HUES48 (cell line): ENCODE measurements around the gene HERC5.
A peak's percentile ranks its signal among the peaks of the same experiment; 100 is the strongest.
"Not testable (repeated sequence)": the region's sequence is repeated elsewhere in the genome, so short reads cannot be mapped to it uniquely, and the experiment has no call there.

Experiments
- H3K27ac ChIP-seq: one replicate; pipeline ENCODE4 v1.7.0; 2013; ENCODE audit warnings: low read depth, low read length, inconsistent platforms
- H3K27me3 ChIP-seq: 2 replicates; pipeline ENCODE4 v1.6.1; 2013; ENCODE audit warnings: mild to moderate bottlenecking, low read length; ENCODE audit not compliant: control insufficient read depth, insufficient read depth
- H3K36me3 ChIP-seq: 2 replicates; pipeline ENCODE4 v1.6.1; 2013; ENCODE audit warnings: low read length; ENCODE audit not compliant: control insufficient read depth, insufficient read depth
- H3K4me1 ChIP-seq: 2 replicates; pipeline ENCODE4 v1.6.1; 2013; ENCODE audit warnings: mild to moderate bottlenecking, low read length; ENCODE audit not compliant: control insufficient read depth, insufficient read depth
- H3K4me3 ChIP-seq: 2 replicates; pipeline ENCODE4 v1.5.1; 2013; ENCODE audit warnings: mild to moderate bottlenecking, low read depth, low read length
- H3K9ac ChIP-seq: 2 replicates; pipeline ENCODE4 v1.6.1; 2013; ENCODE audit warnings: mild to moderate bottlenecking, low read depth, low read length, moderate library complexity
- H3K9me3 ChIP-seq: 2 replicates; pipeline ENCODE4 v1.6.1; 2013; ENCODE audit warnings: low read length; ENCODE audit not compliant: control insufficient read depth, insufficient read depth

HERC5 gene

DNA sequence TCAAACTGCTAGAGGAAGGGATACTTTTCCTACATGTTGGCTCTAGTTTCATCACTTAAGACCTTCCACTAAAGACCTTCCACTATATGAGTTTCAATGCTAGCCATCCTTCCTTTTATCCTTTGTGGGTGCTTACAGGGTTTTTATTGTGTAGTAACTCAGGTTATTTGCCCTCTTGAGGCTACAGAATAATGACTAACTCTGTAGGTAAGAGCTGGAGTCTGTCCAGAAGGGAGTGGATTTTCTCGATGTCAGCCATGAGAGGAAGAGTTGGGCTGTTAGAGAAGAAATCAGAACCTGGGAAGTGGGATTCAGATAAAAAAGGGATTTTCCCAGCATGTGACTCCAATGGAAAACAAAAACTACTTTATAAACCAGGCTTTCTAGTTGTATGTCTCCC lies 27.5 kb upstream of the HERC5 start:
- Histone ChIP-seq H3K9ac (no peak overlapping the region), H3K36me3 (no peaks in the 10 kb centered on the region), H3K4me1 (no peaks in the 10 kb centered on the region), H3K9me3 (no peaks in the 10 kb centered on the region), H3K27me3 (no peaks in the 10 kb centered on the region), H3K4me3 (no peak overlapping the region), H3K27ac (no peak overlapping the region)

GRCh38 chr4:88435987-88436693 lies 20.8 kb upstream of the HERC5 start:
- H3K36me3 ChIP-seq: no peaks in the 10 kb centered on the region
- H3K4me1 ChIP-seq: peaks cover 11% of the 10 kb centered on the region
- H3K9me3 ChIP-seq: no peaks in the 10 kb centered on the region
- H3K27ac ChIP-seq: no peak overlapping the region
- no peaks in the 10 kb centered on the region for H3K27me3 ChIP-seq
- no peak overlapping the region for H3K4me3 ChIP-seq
- no peak overlapping the region for H3K9ac ChIP-seq

DNA sequence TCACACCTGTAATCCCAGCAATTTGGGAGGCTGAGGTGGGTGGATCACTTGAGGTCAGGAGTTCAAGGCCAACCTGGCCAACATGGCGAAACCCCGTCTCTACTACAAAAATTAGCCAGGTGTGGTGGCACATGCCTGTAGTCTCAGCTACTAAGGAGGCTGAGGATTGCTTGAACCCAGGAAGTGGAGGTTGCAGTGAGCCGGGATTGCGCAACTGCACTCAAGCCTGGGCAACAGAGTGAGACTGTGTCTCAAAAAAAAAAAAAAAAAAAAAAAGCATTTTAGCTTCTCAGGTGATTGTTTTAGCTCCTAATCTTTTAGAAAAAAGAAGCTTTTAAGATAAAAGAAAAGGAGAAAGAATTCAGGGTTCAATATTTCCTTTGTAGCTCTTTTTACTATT lies 19.0 kb upstream of the HERC5 start:
- not testable (repeated sequence) for H3K9me3 ChIP-seq

DNA sequence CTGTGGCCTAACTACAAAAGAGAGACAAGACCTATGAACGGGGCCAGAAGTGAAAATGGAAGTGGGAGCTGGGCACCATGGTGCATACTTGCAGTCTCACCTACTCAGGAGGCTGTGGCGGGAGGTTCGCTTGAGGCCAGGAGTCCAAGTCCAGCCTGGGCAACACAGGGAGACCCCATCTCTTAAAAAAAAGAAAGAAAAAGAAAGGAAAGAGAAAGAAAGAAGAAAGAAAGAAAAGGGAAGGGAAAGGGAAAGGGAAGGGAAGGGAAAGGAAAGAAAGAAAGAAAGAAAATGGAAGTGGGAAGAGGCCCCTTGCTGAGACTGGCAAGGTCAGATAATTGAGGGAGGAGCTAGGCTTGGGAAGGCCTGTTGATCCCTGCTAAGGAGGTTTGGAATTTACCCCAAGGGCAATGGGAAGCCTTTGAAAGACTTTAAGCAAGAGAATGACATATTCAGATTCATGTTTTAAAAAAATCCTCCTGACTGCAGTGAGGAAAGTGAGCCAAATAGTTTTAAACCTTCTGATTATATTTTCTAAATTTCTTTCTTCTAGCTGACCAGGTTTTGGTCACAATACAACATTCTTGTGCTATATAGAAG lies 17.7 kb upstream of the HERC5 start:
- Histone ChIP-seq H3K27me3 (no peaks in the 10 kb centered on the region), H3K4me1 (peaks cover 21% of the 10 kb centered on the region), H3K36me3 (peaks cover 7% of the 10 kb centered on the region; the same call in 1 of the 2 replicates), H3K4me3 (no peak overlapping the region), H3K27ac (peak overlapping the region; percentile 67), H3K9ac (no peak overlapping the region), H3K9me3 (peaks cover 6% of the 10 kb centered on the region; the same call in 1 of the 2 replicates)

More for the DNA sequence above, 19.0 kb upstream of the HERC5 start:
- H3K9ac ChIP-seq, H3K36me3 ChIP-seq, H3K27me3 ChIP-seq, H3K4me3 ChIP-seq, H3K27ac ChIP-seq: not testable (repeated sequence)
- H3K4me1 ChIP-seq: peaks cover 11% of the 10 kb centered on the region

GRCh38 chr4:88440146-88440545 lies 16.8 kb upstream of the HERC5 start:
- Histone ChIP-seq H3K4me1 (peaks cover 21% of the 10 kb centered on the region), H3K9ac (no peak overlapping the region), H3K4me3 (no peak overlapping the region), H3K36me3 (peaks cover 7% of the 10 kb centered on the region; the same call in 1 of the 2 replicates), H3K9me3 (peaks cover 6% of the 10 kb centered on the region; the same call in 1 of the 2 replicates), H3K27ac (peak overlapping the region; percentile 67), H3K27me3 (no peaks in the 10 kb centered on the region)

DNA sequence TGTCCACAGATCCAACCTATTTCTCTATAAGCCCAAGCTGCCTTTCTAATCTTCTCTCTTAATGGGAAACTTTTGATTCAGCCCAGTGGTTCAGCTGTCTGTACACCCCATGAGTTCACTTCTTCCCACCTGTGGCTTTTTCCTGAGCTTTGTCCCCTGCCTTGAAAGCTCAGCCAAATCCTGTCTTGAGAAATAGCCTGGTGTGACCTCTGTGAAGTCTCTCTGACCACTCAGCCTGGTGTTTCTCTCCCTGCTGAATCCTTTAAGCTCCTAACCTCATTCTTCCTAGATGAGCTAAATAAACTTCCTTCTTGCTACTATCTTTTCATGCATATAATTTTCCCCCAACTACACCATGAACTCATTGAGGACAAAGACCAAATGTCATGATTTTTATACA lies 15.2 kb upstream of the HERC5 start:
- Histone ChIP-seq H3K27ac (no peak overlapping the region), H3K4me3 (no peak overlapping the region), H3K27me3 (no peaks in the 10 kb centered on the region), H3K4me1 (peaks cover 29% of the 10 kb centered on the region), H3K9me3 (peaks cover 6% of the 10 kb centered on the region; the same call in 1 of the 2 replicates), H3K9ac (no peak overlapping the region), H3K36me3 (peaks cover 7% of the 10 kb centered on the region; the same call in 1 of the 2 replicates)

DNA sequence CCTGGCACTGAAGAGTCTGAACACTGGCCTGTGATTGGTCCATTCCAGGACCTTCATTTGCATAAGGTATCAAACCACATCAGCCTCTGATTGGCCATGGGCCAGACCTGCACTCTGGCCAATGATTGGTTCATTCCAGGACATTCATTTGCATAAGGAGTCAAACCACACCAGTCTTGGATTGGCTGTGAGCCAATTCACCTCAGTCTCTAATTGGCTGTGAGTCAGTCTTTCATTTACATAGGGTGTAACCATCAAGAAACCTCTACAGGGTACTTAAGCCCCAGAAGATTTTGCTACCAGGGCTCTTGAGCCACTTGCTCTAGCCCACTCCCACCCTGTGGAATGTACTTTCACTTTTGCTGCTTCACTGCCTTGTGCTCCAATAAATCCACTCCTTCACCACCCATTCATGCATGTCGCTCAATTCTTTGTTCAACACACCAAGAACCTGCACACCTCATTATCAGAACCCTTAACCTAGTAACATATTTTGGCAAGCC lies 14.2 kb upstream of the HERC5 start:
- no peaks in the 10 kb centered on the region for H3K27me3 ChIP-seq
- no peak overlapping the region for H3K4me3 ChIP-seq
- H3K27ac ChIP-seq: no peak overlapping the region
- no peak overlapping the region for H3K9ac ChIP-seq
- H3K4me1 ChIP-seq: peaks cover 29% of the 10 kb centered on the region
- peaks cover 6% of the 10 kb centered on the region; the same call in 1 of the 2 replicates for H3K9me3 ChIP-seq
- H3K36me3 ChIP-seq: peaks cover 7% of the 10 kb centered on the region; the same call in 1 of the 2 replicates

GRCh38 chr4:88443486-88443885 lies 13.4 kb upstream of the HERC5 start:
- H3K36me3 ChIP-seq: peaks cover 7% of the 10 kb centered on the region; the same call in 1 of the 2 replicates
- H3K4me1 ChIP-seq: peaks cover 29% of the 10 kb centered on the region
- no peak overlapping the region for H3K9ac ChIP-seq
- peaks cover 6% of the 10 kb centered on the region; the same call in 1 of the 2 replicates for H3K9me3 ChIP-seq
- H3K27me3 ChIP-seq: no peaks in the 10 kb centered on the region
- no peak overlapping the region for H3K27ac ChIP-seq
- no peak overlapping the region for H3K4me3 ChIP-seq

DNA sequence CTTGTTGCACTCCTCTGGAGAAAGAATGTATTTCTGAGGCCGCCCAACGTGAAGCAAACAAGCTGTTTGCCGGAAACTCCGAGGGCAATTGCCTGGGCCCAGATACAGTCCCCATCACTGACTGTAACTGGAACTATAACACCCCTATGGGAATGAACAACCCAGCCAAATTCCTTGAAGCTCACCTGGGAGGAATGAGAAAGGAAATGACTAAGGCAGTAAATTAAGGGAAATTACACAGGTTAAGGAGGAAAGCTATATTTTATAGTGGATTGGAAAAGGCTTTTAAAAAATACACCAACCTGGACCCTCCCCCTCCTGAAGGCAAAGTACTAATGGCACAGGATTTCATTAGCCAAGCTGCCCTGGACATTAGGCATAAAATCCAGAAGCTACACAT lies 11.7 kb upstream of the HERC5 start:
- Histone ChIP-seq H3K9ac (no peak overlapping the region), H3K36me3 (peaks cover 7% of the 10 kb centered on the region; the same call in 1 of the 2 replicates), H3K27ac (no peak overlapping the region), H3K4me3 (no peak overlapping the region), H3K27me3 (no peaks in the 10 kb centered on the region), H3K9me3 (peaks cover 6% of the 10 kb centered on the region; the same call in 1 of the 2 replicates), H3K4me1 (peaks cover 20% of the 10 kb centered on the region)

- Histone ChIP-seq H3K4me1 (peaks cover 17% of the 10 kb centered on the region), H3K9me3 (peaks cover 6% of the 10 kb centered on the region; the same call in 1 of the 2 replicates), H3K9ac (no peak overlapping the region), H3K27ac (no peak overlapping the region), H3K27me3 (no peaks in the 10 kb centered on the region), H3K36me3 (peaks cover 7% of the 10 kb centered on the region; the same call in 1 of the 2 replicates), H3K4me3 (no peak overlapping the region)
Observed at GRCh38 chr4:88446124-88446523, 10.8 kb upstream of the HERC5 start.
